ENCODE measurements around the gene KIF16B. TPM values are rescaled to one million over a fixed set of nuclear protein-coding genes. Genes with fewer than 3 reads are reported as not detected.

Gene KIF16B
- total and polyA plus RNA-seq, 10 of the 15 experiments (the other 5 are each of a cell fraction or from before 2014, with no cell fraction given), result 0.21 to 5.2 (median 3.0) TPM

DNA sequence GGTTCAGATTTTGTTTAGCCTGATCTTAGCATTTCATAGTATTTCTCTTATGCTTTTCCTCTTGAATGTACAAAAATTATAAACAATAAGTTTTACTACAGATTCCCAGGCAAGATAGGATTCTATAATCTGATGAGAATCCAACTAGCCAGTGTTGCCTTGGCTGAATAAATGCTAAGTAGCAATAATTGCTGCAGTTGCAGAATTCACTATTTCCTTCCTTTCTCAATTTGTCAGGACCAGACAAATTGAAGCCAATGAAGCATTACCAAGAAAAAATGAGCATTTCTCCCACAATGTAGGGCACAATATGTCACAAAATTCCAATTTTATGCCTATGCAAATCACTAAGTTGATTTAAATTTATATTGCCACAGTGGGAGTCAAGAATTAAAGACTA, 260.2 kb downstream of the KIF16B start:
- SMC1A ChIA-PET (ENCODE audit: uncharacterized antibody, unreplicated experiment), result no interaction called here
- no peak for FAIRE-seq
- no peak for TF ChIP-seq GABPA (IDR thresholded peaks at IDR 0.05; ENCODE audit: low read depth)
- TF ChIP-seq HDGF (IDR thresholded peaks at IDR 0.05), result no peak
- TF ChIP-seq TCF3 (IDR thresholded peaks at IDR 0.05; ENCODE audit: borderline replicate concordance, insufficient read depth, low read depth, low read length), result no peak
- TF ChIP-seq NR2C2 (IDR thresholded peaks at IDR 0.05; ENCODE audit: borderline replicate concordance, control insufficient read depth, insufficient read length, low read depth), result no peak
- TF ChIP-seq YBX1 (IDR thresholded peaks at IDR 0.05), result no peak
- TF ChIP-seq, protein P1, sequence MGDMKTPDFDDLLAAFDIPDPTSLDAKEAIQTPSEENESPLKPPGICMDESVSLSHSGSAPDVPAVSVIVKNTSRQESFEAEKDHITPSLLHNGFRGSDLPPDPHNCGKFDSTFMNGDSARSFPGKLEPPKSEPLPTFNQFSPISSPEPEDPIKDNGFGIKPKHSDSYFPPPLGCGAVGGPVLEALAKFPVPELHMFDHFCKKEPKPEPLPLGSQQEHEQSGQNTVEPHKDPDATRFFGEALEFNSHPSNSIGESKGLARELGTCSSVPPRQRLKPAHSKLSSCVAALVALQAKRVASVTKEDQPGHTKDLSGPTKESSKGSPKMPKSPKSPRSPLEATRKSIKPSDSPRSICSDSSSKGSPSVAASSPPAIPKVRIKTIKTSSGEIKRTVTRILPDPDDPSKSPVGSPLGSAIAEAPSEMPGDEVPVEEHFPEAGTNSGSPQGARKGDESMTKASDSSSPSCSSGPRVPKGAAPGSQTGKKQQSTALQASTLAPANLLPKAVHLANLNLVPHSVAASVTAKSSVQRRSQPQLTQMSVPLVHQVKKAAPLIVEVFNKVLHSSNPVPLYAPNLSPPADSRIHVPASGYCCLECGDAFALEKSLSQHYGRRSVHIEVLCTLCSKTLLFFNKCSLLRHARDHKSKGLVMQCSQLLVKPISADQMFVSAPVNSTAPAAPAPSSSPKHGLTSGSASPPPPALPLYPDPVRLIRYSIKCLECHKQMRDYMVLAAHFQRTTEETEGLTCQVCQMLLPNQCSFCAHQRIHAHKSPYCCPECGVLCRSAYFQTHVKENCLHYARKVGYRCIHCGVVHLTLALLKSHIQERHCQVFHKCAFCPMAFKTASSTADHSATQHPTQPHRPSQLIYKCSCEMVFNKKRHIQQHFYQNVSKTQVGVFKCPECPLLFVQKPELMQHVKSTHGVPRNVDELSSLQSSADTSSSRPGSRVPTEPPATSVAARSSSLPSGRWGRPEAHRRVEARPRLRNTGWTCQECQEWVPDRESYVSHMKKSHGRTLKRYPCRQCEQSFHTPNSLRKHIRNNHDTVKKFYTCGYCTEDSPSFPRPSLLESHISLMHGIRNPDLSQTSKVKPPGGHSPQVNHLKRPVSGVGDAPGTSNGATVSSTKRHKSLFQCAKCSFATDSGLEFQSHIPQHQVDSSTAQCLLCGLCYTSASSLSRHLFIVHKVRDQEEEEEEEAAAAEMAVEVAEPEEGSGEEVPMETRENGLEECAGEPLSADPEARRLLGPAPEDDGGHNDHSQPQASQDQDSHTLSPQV (IDR thresholded peaks at IDR 0.05), result no peak
- TF ChIP-seq CREM (IDR thresholded peaks at IDR 0.05; ENCODE audit: low read depth), result no peak
- no peak for TF ChIP-seq TBL1XR1 (IDR thresholded peaks at IDR 0.05; ENCODE audit: low read depth, low read length)
- no peak for TF ChIP-seq SREBF1 (IDR thresholded peaks at IDR 0.05; ENCODE audit: low read length)
- no peak for TF ChIP-seq BMI1 (IDR thresholded peaks at IDR 0.05; ENCODE audit: borderline replicate concordance)
- TF ChIP-seq ELK1 (IDR thresholded peaks at IDR 0.05; ENCODE audit: low read depth, low read length), result no peak
- TF ChIP-seq PAX5 (IDR thresholded peaks at IDR 0.05; ENCODE audit: borderline replicate concordance, low read depth, low read length), result no peak
- TF ChIP-seq, protein P2, sequence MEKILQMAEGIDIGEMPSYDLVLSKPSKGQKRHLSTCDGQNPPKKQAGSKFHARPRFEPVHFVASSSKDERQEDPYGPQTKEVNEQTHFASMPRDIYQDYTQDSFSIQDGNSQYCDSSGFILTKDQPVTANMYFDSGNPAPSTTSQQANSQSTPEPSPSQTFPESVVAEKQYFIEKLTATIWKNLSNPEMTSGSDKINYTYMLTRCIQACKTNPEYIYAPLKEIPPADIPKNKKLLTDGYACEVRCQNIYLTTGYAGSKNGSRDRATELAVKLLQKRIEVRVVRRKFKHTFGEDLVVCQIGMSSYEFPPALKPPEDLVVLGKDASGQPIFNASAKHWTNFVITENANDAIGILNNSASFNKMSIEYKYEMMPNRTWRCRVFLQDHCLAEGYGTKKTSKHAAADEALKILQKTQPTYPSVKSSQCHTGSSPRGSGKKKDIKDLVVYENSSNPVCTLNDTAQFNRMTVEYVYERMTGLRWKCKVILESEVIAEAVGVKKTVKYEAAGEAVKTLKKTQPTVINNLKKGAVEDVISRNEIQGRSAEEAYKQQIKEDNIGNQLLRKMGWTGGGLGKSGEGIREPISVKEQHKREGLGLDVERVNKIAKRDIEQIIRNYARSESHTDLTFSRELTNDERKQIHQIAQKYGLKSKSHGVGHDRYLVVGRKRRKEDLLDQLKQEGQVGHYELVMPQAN (conservative IDR thresholded peaks at IDR 0.05), result no peak
- TF ChIP-seq, protein P3, sequence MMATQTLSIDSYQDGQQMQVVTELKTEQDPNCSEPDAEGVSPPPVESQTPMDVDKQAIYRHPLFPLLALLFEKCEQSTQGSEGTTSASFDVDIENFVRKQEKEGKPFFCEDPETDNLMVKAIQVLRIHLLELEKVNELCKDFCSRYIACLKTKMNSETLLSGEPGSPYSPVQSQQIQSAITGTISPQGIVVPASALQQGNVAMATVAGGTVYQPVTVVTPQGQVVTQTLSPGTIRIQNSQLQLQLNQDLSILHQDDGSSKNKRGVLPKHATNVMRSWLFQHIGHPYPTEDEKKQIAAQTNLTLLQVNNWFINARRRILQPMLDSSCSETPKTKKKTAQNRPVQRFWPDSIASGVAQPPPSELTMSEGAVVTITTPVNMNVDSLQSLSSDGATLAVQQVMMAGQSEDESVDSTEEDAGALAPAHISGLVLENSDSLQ (IDR thresholded peaks at IDR 0.05), result no peak

More for the DNA sequence above, 260.2 kb downstream of the KIF16B start:
- H3K27ac ChIP-seq (ENCODE audit: control insufficient read depth, insufficient read depth), result no peak overlapping the region
- peaks cover 21% of the 10 kb centered on the region for H3K4me1 ChIP-seq (ENCODE audit: control insufficient read depth, insufficient read depth, low read length)
- H3K79me2 ChIP-seq (ENCODE audit: control insufficient read depth, insufficient read depth, low read length), result no peaks in the 10 kb centered on the region
- DNase-seq (ENCODE audit: low read depth, low spot score) (no peak), ATAC-seq (no peak)
- RAD21 ChIA-PET (ENCODE audit: unreplicated experiment), result no interaction called here
- H3K27me3 ChIP-seq (replicated peaks in 1 of 2; ENCODE audit: control insufficient read depth in 2 of 2, insufficient read depth in 2 of 2, low read length in 1 of 2), result no peaks in the 10 kb centered on the region
- no peak overlapping the region for H3K4me2 ChIP-seq (ENCODE audit: control insufficient read depth, insufficient read depth)
- POLR2A ChIA-PET, result no interaction called here
- no peak overlapping the region for H3K4me3 ChIP-seq
- no peaks in the 10 kb centered on the region for H3K36me3 ChIP-seq (ENCODE audit: control insufficient read depth in 2 of 2, insufficient read depth in 2 of 2, low read length in 1 of 2)
- CTCF ChIA-PET, result no interaction called here
- intact Hi-C loops (cut with micrococcal nuclease; ENCODE audit: unreplicated experiment) (loop anchor here (10.0 kb wide), 2 partner anchors 122 to 262 kb away; partner anchors contain the start of gene KIF16B), in situ Hi-C loops (cut with MboI) (no loop called here)
- no peak overlapping the region for H3K9ac ChIP-seq (ENCODE audit: control insufficient read depth, insufficient read depth, low read length)
- no TSS peak for BruUV-seq (replicated peaks)
- H2AFZ ChIP-seq (ENCODE audit: control insufficient read depth, low read depth, low read length), result no peak overlapping the region
- H3K9me3 ChIP-seq (replicated peaks; ENCODE audit: control insufficient read depth, insufficient read depth, low read length), result no peaks in the 10 kb centered on the region; the same call in 2 of the 3 replicates
- no peaks in the 10 kb centered on the region for H4K20me1 ChIP-seq (ENCODE audit: control insufficient read depth, insufficient read depth)

Data from GM12878 (cell line).